SK-N-SH treated with all-trans-retinoic acid at 6 μM for 48 hours (cell line): ENCODE measurements around the gene KIRREL3.
A peak's percentile ranks its signal among the peaks of the same experiment; 100 is the strongest.

Experiments used
- ATAC-seq: fragments of 200-7000 bp; cut with Tn5 transposase; 3 replicates; pipeline ENCODE4 v1.9.1; 2020; ENCODE audit warnings: mild to moderate bottlenecking, moderate library complexity
- ARNTL ChIP-seq: fragments of 450-650 bp; formaldehyde crosslinking; IDR thresholded peaks from 2 replicates; pipeline ENCODE4 v1.5.0; 2020; ENCODE audit warnings: low read depth, mild to moderate bottlenecking, moderate library complexity, borderline replicate concordance
- BACH2 ChIP-seq: fragments of 250-450 bp; sonication (Bioruptor Pico); IDR thresholded peaks from 2 replicates; pipeline ENCODE4 v1.9.0; 2021; ENCODE audit warnings: mild to moderate bottlenecking, borderline replicate concordance
- CSDC2 ChIP-seq: fragments of 250-450 bp; sonication (Bioruptor Pico); IDR thresholded peaks from 2 replicates; pipeline ENCODE4 v1.5.0; 2020; ENCODE audit warnings: mild to moderate bottlenecking, moderate library complexity
- CSRNP3 ChIP-seq: fragments of 250-450 bp; sonication (Bioruptor Pico); IDR thresholded peaks from 2 replicates; pipeline ENCODE4 v1.5.1; 2021; ENCODE audit warnings: mild to moderate bottlenecking, moderate library complexity
- ESRRG ChIP-seq: fragments of 250-450 bp; sonication (Bioruptor Pico); IDR thresholded peaks from 2 replicates; pipeline ENCODE4 v1.6.1; 2021; ENCODE audit warnings: mild to moderate bottlenecking
- GLIS3 ChIP-seq: fragments of 250-450 bp; sonication (Bioruptor Pico); IDR thresholded peaks from 2 replicates; pipeline ENCODE4 v1.5.0; 2020; ENCODE audit warnings: mild to moderate bottlenecking, moderate library complexity
- ISL1 ChIP-seq: fragments of 250-450 bp; sonication (Bioruptor Pico); IDR thresholded peaks from 2 replicates; pipeline ENCODE4 v2.1.2; 2022; ENCODE audit warnings: mild to moderate bottlenecking, moderate library complexity
- OSR1 ChIP-seq: fragments of 250-450 bp; sonication (Bioruptor Pico); IDR thresholded peaks from 2 replicates; pipeline ENCODE4 v1.8.0; 2022; ENCODE audit warnings: moderate library complexity, mild to moderate bottlenecking, inconsistent platforms
- PATZ1 ChIP-seq: fragments of 250-450 bp; sonication (Bioruptor Pico); IDR thresholded peaks from 2 replicates; pipeline ENCODE4 v1.8.0; 2020; ENCODE audit warnings: mild to moderate bottlenecking, moderate library complexity, borderline replicate concordance
- PPARA ChIP-seq: fragments of 250-450 bp; sonication (Bioruptor Pico); IDR thresholded peaks from 2 replicates; pipeline ENCODE4 v1.5.0; 2020; ENCODE audit warnings: mild to moderate bottlenecking, borderline replicate concordance
- RARB ChIP-seq: fragments of 250-450 bp; sonication (Bioruptor Pico); IDR thresholded peaks from 2 replicates; pipeline ENCODE4 v1.8.0; 2021; ENCODE audit warnings: mild to moderate bottlenecking, moderate library complexity
- SNAI2 ChIP-seq: fragments of 250-450 bp; sonication (Bioruptor Pico); IDR thresholded peaks from 2 replicates; pipeline ENCODE4 v1.5.0; 2020; ENCODE audit warnings: mild to moderate bottlenecking, moderate library complexity
- TCF4 ChIP-seq: fragments of 250-450 bp; sonication (Bioruptor Pico); IDR thresholded peaks from 2 replicates; pipeline ENCODE4 v1.8.0; 2021; ENCODE audit warnings: mild to moderate bottlenecking, moderate library complexity, borderline replicate concordance
- TOX ChIP-seq: fragments of 250-450 bp; sonication (Bioruptor Pico); IDR thresholded peaks from 2 replicates; pipeline ENCODE4 v1.8.0; 2021; ENCODE audit warnings: mild to moderate bottlenecking, moderate library complexity, borderline replicate concordance
- TSHZ2 ChIP-seq: fragments of 250-450 bp; sonication (Bioruptor Pico); IDR thresholded peaks from 2 replicates; pipeline ENCODE4 v1.5.0; 2020; ENCODE audit warnings: mild to moderate bottlenecking, moderate library complexity
- ZC3H10 ChIP-seq: fragments of 250-450 bp; sonication (Bioruptor Pico); IDR thresholded peaks from 2 replicates; pipeline ENCODE4 v1.5.1; 2021; ENCODE audit warnings: mild to moderate bottlenecking, moderate library complexity
- ZFP3 ChIP-seq: fragments of 250-450 bp; sonication (Bioruptor Pico); IDR thresholded peaks from 2 replicates; pipeline ENCODE4 v1.5.0; 2020; ENCODE audit warnings: mild to moderate bottlenecking, moderate library complexity
- ZNF70 ChIP-seq: fragments of 450-650 bp; formaldehyde crosslinking; IDR thresholded peaks from 2 replicates; pipeline ENCODE4 v1.5.0; 2020; ENCODE audit warnings: mild to moderate bottlenecking, moderate library complexity
- ZNF8 ChIP-seq: fragments of 450-650 bp; formaldehyde crosslinking; IDR thresholded peaks from 2 replicates; pipeline ENCODE4 v1.5.0; 2020; ENCODE audit warnings: mild to moderate bottlenecking, moderate library complexity

KIRREL3 gene

GRCh38 chr11:126863294-126863997 lies 137.1 kb downstream of the KIRREL3 start (continued):
- TF ChIP-seq TSHZ2 (CRISPR knock-in tag) (no peak), CSRNP3 (CRISPR knock-in tag) (no peak), RARB (CRISPR knock-in tag) (no peak), BACH2 (CRISPR knock-in tag) (no peak)

- no peak for ATAC-seq
- TF ChIP-seq TCF4 (CRISPR knock-in tag) (no peak), ZNF70 (CRISPR knock-in tag) (no peak), ISL1 (CRISPR knock-in tag) (no peak), SNAI2 (no peak), BACH2 (CRISPR knock-in tag) (no peak), GLIS3 (no peak), CSDC2 (CRISPR knock-in tag) (no peak), TOX (no peak)
These were observed 137.8 kb downstream of the KIRREL3 start for GRCh38 chr11:126862664-126863243.

GRCh38 chr11:126861796-126862459 lies 138.6 kb downstream of the KIRREL3 start:
- no peak for ATAC-seq
- TF ChIP-seq ZNF70 (CRISPR knock-in tag) (no peak), PATZ1 (CRISPR knock-in tag) (no peak), PPARA (CRISPR knock-in tag) (no peak), CSDC2 (CRISPR knock-in tag) (no peak), ZNF8 (CRISPR knock-in tag) (no peak), SNAI2 (no peak), ARNTL (no peak), ISL1 (CRISPR knock-in tag) (no peak), ESRRG (CRISPR knock-in tag) (no peak), ZC3H10 (no peak), TOX (no peak), GLIS3 (no peak), OSR1 (CRISPR knock-in tag) (no peak), ZFP3 (no peak)

- TF ChIP-seq RARB (CRISPR knock-in tag) (no peak), TSHZ2 (CRISPR knock-in tag) (peak; percentile 53; the same call in 1 of the 2 replicates), ZC3H10 (0 out of 2 replicates have a peak, but pooled peaks have one; percentile 25), ISL1 (CRISPR knock-in tag) (peak; percentile 88), TCF4 (CRISPR knock-in tag) (peak; percentile 40; the same call in 1 of the 2 replicates), OSR1 (CRISPR knock-in tag) (no peak)
- peak; percentile 91 for ATAC-seq
These were observed 142.4 kb downstream of the KIRREL3 start for GRCh38 chr11:126857860-126858808.
